Measurements from ENCODE around the gene COL20A1. TPM values are rescaled to one million over a fixed set of nuclear protein-coding genes. Genes with fewer than 3 reads are reported as not detected.

The COL20A1 gene
- total RNA-seq, 1 donor from 2014 or later = not detected

- Mint-ChIP-seq H3K9me3 (ENCODE audit: unreplicated experiment) (no peaks in the 10 kb centered on the region), H3K27me3 (ENCODE audit: unreplicated experiment) (peaks cover 14% of the 10 kb centered on the region), H3K4me3 (ENCODE audit: unreplicated experiment) (no peak overlapping the region), H3K36me3 (ENCODE audit: unreplicated experiment) (no peaks in the 10 kb centered on the region), H3K27ac (ENCODE audit: unreplicated experiment) (no peak overlapping the region), H3K4me1 (ENCODE audit: unreplicated experiment) (no peaks in the 10 kb centered on the region)
- DNase-seq (ENCODE audit: extremely low spot score, unreplicated experiment) = no peak
- no peak for TF ChIP-seq CTCF (IDR thresholded peaks at IDR 0.05)
Measured at GRCh38 chr20:63325021-63325471, 32.1 kb downstream of the COL20A1 start.

- no peak for DNase-seq (ENCODE audit: extremely low spot score, unreplicated experiment)
- H3K9me3 Mint-ChIP-seq (ENCODE audit: unreplicated experiment) = no peaks in the 10 kb centered on the region
- no peak for TF ChIP-seq CTCF (IDR thresholded peaks at IDR 0.05)
- no peaks in the 10 kb centered on the region for H3K36me3 Mint-ChIP-seq (ENCODE audit: unreplicated experiment)
- H3K4me1 Mint-ChIP-seq (ENCODE audit: unreplicated experiment) = no peaks in the 10 kb centered on the region
- no peak overlapping the region for H3K27ac Mint-ChIP-seq (ENCODE audit: unreplicated experiment)
- H3K27me3 Mint-ChIP-seq (ENCODE audit: unreplicated experiment) = peaks cover 14% of the 10 kb centered on the region
- H3K4me3 Mint-ChIP-seq (ENCODE audit: unreplicated experiment) = no peak overlapping the region
Measured at GRCh38 chr20:63325554-63326313, 32.7 kb downstream of the COL20A1 start.

- no peaks in the 10 kb centered on the region for H3K36me3 Mint-ChIP-seq (ENCODE audit: unreplicated experiment)
- no peaks in the 10 kb centered on the region for H3K9me3 Mint-ChIP-seq (ENCODE audit: unreplicated experiment)
- H3K27me3 Mint-ChIP-seq (ENCODE audit: unreplicated experiment) = peaks cover 14% of the 10 kb centered on the region
- no peak overlapping the region for H3K27ac Mint-ChIP-seq (ENCODE audit: unreplicated experiment)
- no peaks in the 10 kb centered on the region for H3K4me1 Mint-ChIP-seq (ENCODE audit: unreplicated experiment)
- no peak for TF ChIP-seq CTCF (IDR thresholded peaks at IDR 0.05)
- DNase-seq (ENCODE audit: extremely low spot score, unreplicated experiment) = no peak
- H3K4me3 Mint-ChIP-seq (ENCODE audit: unreplicated experiment) = no peak overlapping the region
Measured at GRCh38 chr20:63326314-63327230, 33.6 kb downstream of the COL20A1 start.

DNA sequence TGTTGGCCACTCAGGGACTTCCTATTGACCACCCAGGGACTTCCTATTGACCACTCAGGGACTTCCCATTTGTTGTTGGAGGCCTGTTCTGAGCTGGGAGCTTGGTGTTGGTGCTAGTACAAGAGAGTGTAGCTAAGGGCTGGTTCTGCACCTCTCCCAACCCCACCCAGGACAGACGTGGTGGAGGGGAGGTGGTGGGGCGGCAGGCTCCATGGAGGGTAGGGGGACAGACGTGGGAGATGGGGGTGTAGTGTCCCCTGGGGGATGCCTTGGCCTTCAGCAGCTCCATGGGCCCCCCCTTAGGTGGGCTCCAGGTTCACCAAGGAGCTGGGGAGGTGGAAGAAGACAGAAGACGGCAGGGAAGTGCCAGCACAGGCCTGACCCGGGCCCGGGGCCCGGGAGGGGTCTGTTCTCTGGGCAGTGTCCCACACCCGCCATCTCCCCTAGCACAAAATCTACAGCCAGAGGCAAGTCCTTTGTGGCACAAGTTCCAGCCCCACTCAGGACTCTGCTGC lies 34.3 kb downstream of the COL20A1 start:
- no peak overlapping the region for H3K27ac Mint-ChIP-seq (ENCODE audit: unreplicated experiment)
- no peak for DNase-seq (ENCODE audit: extremely low spot score, unreplicated experiment)
- H3K4me1 Mint-ChIP-seq (ENCODE audit: unreplicated experiment) = no peaks in the 10 kb centered on the region
- H3K9me3 Mint-ChIP-seq (ENCODE audit: unreplicated experiment) = peaks cover 3% of the 10 kb centered on the region
- TF ChIP-seq CTCF (IDR thresholded peaks at IDR 0.05) = no peak
- H3K4me3 Mint-ChIP-seq (ENCODE audit: unreplicated experiment) = no peak overlapping the region
- no peaks in the 10 kb centered on the region for H3K36me3 Mint-ChIP-seq (ENCODE audit: unreplicated experiment)
- peaks cover 14% of the 10 kb centered on the region for H3K27me3 Mint-ChIP-seq (ENCODE audit: unreplicated experiment)

Measured in osteocyte (in vitro differentiated cells).